Measurements from ENCODE around the gene CDNF. TPM values are rescaled to one million over a fixed set of nuclear protein-coding genes. Genes with fewer than 3 reads are reported as not detected.
A peak's percentile ranks its signal among the peaks of the same experiment; 100 is the strongest.

Gene CDNF
- polyA plus RNA-seq, 2 of the 4 experiments (the other 2 are of a cell fraction) = 1.6 to 2.0 TPM

GRCh38 chr10:14803827-14804226 lies 34.0 kb downstream of the CDNF start:
- H3K4me2 ChIP-seq = no peak overlapping the region
- DNase-seq (ENCODE audit: low read depth in 1 of 2, low spot score in 1 of 2) (no peak), ATAC-seq (no peak), FAIRE-seq (no peak)
- POLR2A ChIA-PET = no interaction called here
- H3K4me3 ChIP-seq = no peak overlapping the region
- H3K27ac ChIP-seq = no peak overlapping the region
- TF ChIP-seq ATOH8 (CRISPR knock-in tag; IDR thresholded peaks at IDR 0.05; ENCODE audit: low read depth) = no peak
- CTCF ChIA-PET = no interaction called here
- 34% methylated on average over 1 of the region's 1 CpG for WGBS (ENCODE audit: missing lambda C conversion rate)
- H3K9me3 ChIP-seq = no peaks in the 10 kb centered on the region
- H3K4me1 ChIP-seq = no peaks in the 10 kb centered on the region

DNA sequence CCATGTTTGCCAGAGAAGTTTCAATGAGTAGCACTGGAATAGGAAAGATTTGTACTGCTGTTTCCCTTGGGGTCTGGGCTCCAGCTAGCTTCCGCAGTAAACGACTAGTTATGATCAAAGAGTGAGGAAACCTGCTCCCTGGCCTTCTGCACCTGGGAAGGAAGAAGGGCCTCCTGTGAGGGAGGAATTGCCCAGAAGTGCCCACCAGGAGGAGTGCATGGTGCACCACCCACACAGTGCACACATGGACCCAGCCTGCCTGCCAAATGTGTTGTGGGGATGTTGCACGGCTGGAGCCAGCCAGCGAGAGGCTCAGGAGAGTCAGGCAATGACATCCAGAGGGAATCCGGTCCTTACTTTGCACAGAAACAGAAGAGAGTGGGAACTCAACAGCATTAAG lies 36.1 kb downstream of the CDNF start:
- TF ChIP-seq POLR2AphosphoS2 (conservative IDR thresholded peaks at IDR 0.05; ENCODE audit: low read length) (no peak), POLR2A (IDR thresholded peaks at IDR 0.05; ENCODE audit: low read length) (no peak), SMC3 (IDR thresholded peaks at IDR 0.05) (no peak), HOXB5 (CRISPR knock-in tag; IDR thresholded peaks at IDR 0.05) (no peak), ZNF302 (CRISPR knock-in tag; IDR thresholded peaks at IDR 0.05) (no peak), CEBPB (IDR thresholded peaks at IDR 0.05) (no peak), CHD2 (IDR thresholded peaks at IDR 0.05; ENCODE audit: low read length, partially characterized antibody) (no peak), TP53 (CRISPR knock-in tag; IDR thresholded peaks at IDR 0.05) (no peak), FOSB (CRISPR knock-in tag; IDR thresholded peaks at IDR 0.05) (no peak), RCOR1 (IDR thresholded peaks at IDR 0.05; ENCODE audit: low read depth, low read length) (no peak), NR3C1 (IDR thresholded peaks at IDR 0.05) (no peak), FOXS1 (CRISPR knock-in tag; IDR thresholded peaks at IDR 0.05) (no peak), ESRRA (IDR thresholded peaks at IDR 0.05; ENCODE audit: borderline replicate concordance, low read length) (no peak), EHMT2 (IDR thresholded peaks at IDR 0.05; ENCODE audit: low read depth) (no peak), BHLHE40 (IDR thresholded peaks at IDR 0.05; ENCODE audit: low read depth, low read length) (no peak)
- TF ChIP-seq, protein P1, sequence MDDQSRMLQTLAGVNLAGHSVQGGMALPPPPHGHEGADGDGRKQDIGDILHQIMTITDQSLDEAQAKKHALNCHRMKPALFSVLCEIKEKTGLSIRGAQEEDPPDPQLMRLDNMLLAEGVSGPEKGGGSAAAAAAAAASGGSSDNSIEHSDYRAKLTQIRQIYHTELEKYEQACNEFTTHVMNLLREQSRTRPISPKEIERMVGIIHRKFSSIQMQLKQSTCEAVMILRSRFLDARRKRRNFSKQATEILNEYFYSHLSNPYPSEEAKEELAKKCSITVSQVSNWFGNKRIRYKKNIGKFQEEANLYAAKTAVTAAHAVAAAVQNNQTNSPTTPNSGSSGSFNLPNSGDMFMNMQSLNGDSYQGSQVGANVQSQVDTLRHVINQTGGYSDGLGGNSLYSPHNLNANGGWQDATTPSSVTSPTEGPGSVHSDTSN (IDR thresholded peaks at IDR 0.05) = no peak
- TF ChIP-seq, protein P2, sequence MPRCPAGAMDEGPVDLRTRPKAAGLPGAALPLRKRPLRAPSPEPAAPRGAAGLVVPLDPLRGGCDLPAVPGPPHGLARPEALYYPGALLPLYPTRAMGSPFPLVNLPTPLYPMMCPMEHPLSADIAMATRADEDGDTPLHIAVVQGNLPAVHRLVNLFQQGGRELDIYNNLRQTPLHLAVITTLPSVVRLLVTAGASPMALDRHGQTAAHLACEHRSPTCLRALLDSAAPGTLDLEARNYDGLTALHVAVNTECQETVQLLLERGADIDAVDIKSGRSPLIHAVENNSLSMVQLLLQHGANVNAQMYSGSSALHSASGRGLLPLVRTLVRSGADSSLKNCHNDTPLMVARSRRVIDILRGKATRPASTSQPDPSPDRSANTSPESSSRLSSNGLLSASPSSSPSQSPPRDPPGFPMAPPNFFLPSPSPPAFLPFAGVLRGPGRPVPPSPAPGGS (IDR thresholded peaks at IDR 0.05) = no peak
- TF ChIP-seq, protein P3, sequence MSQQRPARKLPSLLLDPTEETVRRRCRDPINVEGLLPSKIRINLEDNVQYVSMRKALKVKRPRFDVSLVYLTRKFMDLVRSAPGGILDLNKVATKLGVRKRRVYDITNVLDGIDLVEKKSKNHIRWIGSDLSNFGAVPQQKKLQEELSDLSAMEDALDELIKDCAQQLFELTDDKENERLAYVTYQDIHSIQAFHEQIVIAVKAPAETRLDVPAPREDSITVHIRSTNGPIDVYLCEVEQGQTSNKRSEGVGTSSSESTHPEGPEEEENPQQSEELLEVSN (IDR thresholded peaks at IDR 0.05; ENCODE audit: borderline replicate concordance, low read depth) = no peak
- ChIA-PET POLR2A (no interaction called here), CTCF (interaction anchor here (0.8 to 1.5 kb wide), 7 partner anchors 12 to 303 kb away, joined by 3 to 4 read pairs (median 3); no protein-coding TSS in a partner anchor)
- FAIRE-seq (no peak), DNase-seq (ENCODE audit: low read depth in 1 of 2, low spot score in 1 of 2) (peak in 1 of 2 experiments; percentile 23), ATAC-seq (peak; percentile 74 to 76; a peak in 5 of 6 replicates)
- Histone ChIP-seq H3K4me2 (no peak overlapping the region), H3K27ac (peak overlapping the region in 1 of 2 experiments; percentile 34; a peak in 2 of 6 replicates), H3K4me3 (no peak overlapping the region), H3K9me3 (no peaks in the 10 kb centered on the region), H3K4me1 (no peaks in the 10 kb centered on the region)
- WGBS (ENCODE audit: missing lambda C conversion rate) = 79% methylated on average over 5 of the region's 5 CpGs

DNA sequence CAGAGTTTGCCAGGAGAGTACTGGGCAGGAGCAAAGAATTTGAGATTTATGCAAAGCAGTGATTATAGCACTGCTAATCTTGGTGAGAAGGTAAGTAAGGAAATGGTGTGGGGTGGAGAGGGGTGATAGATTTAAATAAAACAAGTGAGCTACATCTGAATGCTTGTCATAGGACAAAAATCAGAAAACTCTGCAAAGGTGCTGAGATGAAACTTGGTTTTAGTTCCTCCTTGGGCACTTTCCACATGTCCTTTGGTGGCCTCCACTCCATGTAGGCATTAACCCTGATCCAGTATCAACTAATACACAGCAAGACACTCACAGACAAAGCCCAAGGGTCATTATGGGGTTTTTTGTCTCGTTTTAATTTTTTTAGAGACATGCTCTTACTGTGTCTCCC lies 37.4 kb downstream of the CDNF start:
- DNase-seq (ENCODE audit: low read depth in 1 of 2, low spot score in 1 of 2) = no peak
- Histone ChIP-seq H3K9me3 (no peaks in the 10 kb centered on the region), H3K4me2 (no peak overlapping the region), H3K4me1 (no peaks in the 10 kb centered on the region), H3K4me3 (no peak overlapping the region), H3K27ac (peak overlapping the region in 1 of 2 experiments; percentile 52; a peak in 2 of 6 replicates)
- TF ChIP-seq CHD4 (IDR thresholded peaks at IDR 0.05; ENCODE audit: borderline replicate concordance) (no peak), ZC3H11A (IDR thresholded peaks at IDR 0.05) (no peak)
- TF ChIP-seq, protein P4, sequence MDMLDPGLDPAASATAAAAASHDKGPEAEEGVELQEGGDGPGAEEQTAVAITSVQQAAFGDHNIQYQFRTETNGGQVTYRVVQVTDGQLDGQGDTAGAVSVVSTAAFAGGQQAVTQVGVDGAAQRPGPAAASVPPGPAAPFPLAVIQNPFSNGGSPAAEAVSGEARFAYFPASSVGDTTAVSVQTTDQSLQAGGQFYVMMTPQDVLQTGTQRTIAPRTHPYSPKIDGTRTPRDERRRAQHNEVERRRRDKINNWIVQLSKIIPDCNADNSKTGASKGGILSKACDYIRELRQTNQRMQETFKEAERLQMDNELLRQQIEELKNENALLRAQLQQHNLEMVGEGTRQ (IDR thresholded peaks at IDR 0.05) = no peak
- ATAC-seq = no peak
- POLR2A ChIA-PET = no interaction called here
- CTCF ChIA-PET = interaction anchor here (0.6 to 1.4 kb wide), 2 partner anchors 12 to 19 kb away, joined by 3 read pairs; no protein-coding TSS in a partner anchor
- FAIRE-seq = no peak
- 4% methylated on average over 1 of the region's 1 CpG for WGBS (ENCODE audit: missing lambda C conversion rate)
